Testis (tissue), 3 donors: ENCODE measurements around the gene CROCC2. TPM values are rescaled to one million over a fixed set of nuclear protein-coding genes. Genes with fewer than 3 reads are reported as not detected.
A peak's percentile ranks its signal among the peaks of the same experiment; 100 is the strongest.

ENCODE experiments used
- DNase-seq: peaks from one replicate; pipeline ENCODE4 v3.0.0-alpha.2; 2019
- H3K27ac ChIP-seq, 2 donors: fragments of 200-600 bp; sonication (generic); one replicate each; pipeline ENCODE4 v1.5.1; 2019
- H3K27me3 ChIP-seq: fragments of 200-600 bp; sonication (generic); one replicate; pipeline ENCODE4 v1.5.1; 2019
- H3K36me3 ChIP-seq: fragments of 200-600 bp; sonication (generic); one replicate; pipeline ENCODE4 v1.5.1; 2017; ENCODE audit warnings: low read depth; ENCODE audit errors: missing control alignments
- H3K4me1 ChIP-seq: fragments of 200-600 bp; sonication (generic); one replicate; pipeline ENCODE4 v1.5.1; 2019
- H3K4me3 ChIP-seq, 2 donors: fragments of 200-600 bp; sonication (generic); one replicate each; pipeline ENCODE4 v1.5.1; 2017 to 2019
- H3K9me3 ChIP-seq: fragments of 200-600 bp; sonication (generic); one replicate; pipeline ENCODE4 v1.5.1; 2017
- POLR2A ChIP-seq: fragments of 450-650 bp; IDR thresholded peaks from one replicate; pipeline ENCODE4 v1.6.1; 2017; ENCODE audit warnings: antibody characterized with exemption, mild to moderate bottlenecking, moderate library complexity
- WGBS, 2 donors: methylation state at CpG; one replicate each; pipeline ENCODE4 v1.1.5; 2018; 5-methylcytosine and 5-hydroxymethylcytosine counted together
- intact Hi-C: fragments of 100-400 bp; cut with DNase I; formaldehyde crosslinking; loops from one replicate; pipeline ENCODE4 v1.15.1; 2023; ENCODE audit warnings: low total_unique reads
- polyA plus RNA-seq: library from polyadenylated mRNA; stranded (reverse); fragments of 350-450 nt; fragmentation: Illumina TruSeq; extraction: RNeasy Lipid Tissue Mini Kit (QIAGEN cat#74804); gene quantifications from one replicate; pipeline ENCODE4 v1.2.3, GENCODE V29; 2014; ENCODE audit warnings: low read depth, low replicate concordance; ENCODE audit not compliant: insufficient read depth
- total RNA-seq, 2 donors: library from RNA; depleted of rRNA; stranded (reverse); fragments of >200 nt; gene quantifications; one replicate each; pipeline ENCODE4 v1.2.3, GENCODE V29; 2016
- TF ChIP-seq, protein P1 (sequence below), 3 experiments: fragments of 450-650 bp in 2 of 3; fragments of 200-600 bp in 1 of 3; sonication (generic) in 1 of 3; IDR thresholded peaks; one replicate each; pipeline ENCODE4 v1.5.1; 2016 to 2019; ENCODE audit warnings: antibody characterized with exemption in 3 of 3, mild to moderate bottlenecking in 2 of 3, moderate library complexity in 1 of 3

CROCC2 gene
- total and polyA plus RNA-seq, 3 donors from 2014 or later = 0.43 to 0.55 (median 0.51) TPM

DNA sequence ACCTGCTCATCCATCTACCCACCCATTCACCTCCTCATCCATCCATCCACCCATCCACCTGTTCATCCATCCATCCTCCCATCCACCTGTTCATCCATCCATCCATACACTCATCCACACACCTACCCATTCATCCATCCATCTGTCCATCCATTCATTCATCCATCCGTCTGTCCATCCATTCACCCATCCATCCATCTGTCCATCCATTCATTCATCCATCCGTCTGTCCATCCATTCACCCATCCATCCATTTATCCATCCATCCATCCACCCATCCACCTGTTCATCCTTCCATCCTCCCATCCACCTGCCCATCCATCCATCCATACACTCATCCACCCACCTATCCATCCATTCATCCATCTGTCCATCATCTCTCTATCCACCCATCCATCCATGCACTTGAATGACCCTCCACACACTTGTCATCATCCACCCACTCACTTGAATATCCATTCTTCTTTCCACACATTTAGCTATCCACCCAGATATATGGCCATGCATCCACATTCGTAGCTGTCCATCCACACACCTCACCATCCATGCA, 45.0 kb downstream of the CROCC2 start:
- H3K9me3 ChIP-seq = no peaks in the 10 kb centered on the region
- 95 to 96% methylated on average over 3 of the region's 3 CpGs for WGBS, 2 donors
- intact Hi-C loops = no loop called here
- TF ChIP-seq, protein P1, sequence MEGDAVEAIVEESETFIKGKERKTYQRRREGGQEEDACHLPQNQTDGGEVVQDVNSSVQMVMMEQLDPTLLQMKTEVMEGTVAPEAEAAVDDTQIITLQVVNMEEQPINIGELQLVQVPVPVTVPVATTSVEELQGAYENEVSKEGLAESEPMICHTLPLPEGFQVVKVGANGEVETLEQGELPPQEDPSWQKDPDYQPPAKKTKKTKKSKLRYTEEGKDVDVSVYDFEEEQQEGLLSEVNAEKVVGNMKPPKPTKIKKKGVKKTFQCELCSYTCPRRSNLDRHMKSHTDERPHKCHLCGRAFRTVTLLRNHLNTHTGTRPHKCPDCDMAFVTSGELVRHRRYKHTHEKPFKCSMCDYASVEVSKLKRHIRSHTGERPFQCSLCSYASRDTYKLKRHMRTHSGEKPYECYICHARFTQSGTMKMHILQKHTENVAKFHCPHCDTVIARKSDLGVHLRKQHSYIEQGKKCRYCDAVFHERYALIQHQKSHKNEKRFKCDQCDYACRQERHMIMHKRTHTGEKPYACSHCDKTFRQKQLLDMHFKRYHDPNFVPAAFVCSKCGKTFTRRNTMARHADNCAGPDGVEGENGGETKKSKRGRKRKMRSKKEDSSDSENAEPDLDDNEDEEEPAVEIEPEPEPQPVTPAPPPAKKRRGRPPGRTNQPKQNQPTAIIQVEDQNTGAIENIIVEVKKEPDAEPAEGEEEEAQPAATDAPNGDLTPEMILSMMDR (IDR thresholded peaks at IDR 0.05) = no peak
- TF ChIP-seq POLR2A = no peak
- no peaks in the 10 kb centered on the region for H3K27me3 ChIP-seq
- no peak for DNase-seq
- peaks cover 15% of the 10 kb centered on the region for H3K4me1 ChIP-seq
- H3K4me3 ChIP-seq = no peak overlapping the region
- no peak overlapping the region for H3K27ac ChIP-seq
- no peaks in the 10 kb centered on the region for H3K36me3 ChIP-seq

GRCh38 chr2:240952496-240953246, 46.5 kb downstream of the CROCC2 start:
- Histone ChIP-seq H3K9me3 (no peaks in the 10 kb centered on the region), H3K36me3 (no peaks in the 10 kb centered on the region), H3K4me3 (no peak overlapping the region), H3K27me3 (no peaks in the 10 kb centered on the region), H3K27ac (no peak overlapping the region), H3K4me1 (peaks cover 22% of the 10 kb centered on the region)
- peak; percentile 7 for DNase-seq
- WGBS, 2 donors = 89 to 90% methylated on average over 13 to 14 of the region's 14 CpGs
- intact Hi-C loops = no loop called here
- no peak for TF ChIP-seq POLR2A
- TF ChIP-seq, protein P1 (IDR thresholded peaks at IDR 0.05) = no peak

DNA sequence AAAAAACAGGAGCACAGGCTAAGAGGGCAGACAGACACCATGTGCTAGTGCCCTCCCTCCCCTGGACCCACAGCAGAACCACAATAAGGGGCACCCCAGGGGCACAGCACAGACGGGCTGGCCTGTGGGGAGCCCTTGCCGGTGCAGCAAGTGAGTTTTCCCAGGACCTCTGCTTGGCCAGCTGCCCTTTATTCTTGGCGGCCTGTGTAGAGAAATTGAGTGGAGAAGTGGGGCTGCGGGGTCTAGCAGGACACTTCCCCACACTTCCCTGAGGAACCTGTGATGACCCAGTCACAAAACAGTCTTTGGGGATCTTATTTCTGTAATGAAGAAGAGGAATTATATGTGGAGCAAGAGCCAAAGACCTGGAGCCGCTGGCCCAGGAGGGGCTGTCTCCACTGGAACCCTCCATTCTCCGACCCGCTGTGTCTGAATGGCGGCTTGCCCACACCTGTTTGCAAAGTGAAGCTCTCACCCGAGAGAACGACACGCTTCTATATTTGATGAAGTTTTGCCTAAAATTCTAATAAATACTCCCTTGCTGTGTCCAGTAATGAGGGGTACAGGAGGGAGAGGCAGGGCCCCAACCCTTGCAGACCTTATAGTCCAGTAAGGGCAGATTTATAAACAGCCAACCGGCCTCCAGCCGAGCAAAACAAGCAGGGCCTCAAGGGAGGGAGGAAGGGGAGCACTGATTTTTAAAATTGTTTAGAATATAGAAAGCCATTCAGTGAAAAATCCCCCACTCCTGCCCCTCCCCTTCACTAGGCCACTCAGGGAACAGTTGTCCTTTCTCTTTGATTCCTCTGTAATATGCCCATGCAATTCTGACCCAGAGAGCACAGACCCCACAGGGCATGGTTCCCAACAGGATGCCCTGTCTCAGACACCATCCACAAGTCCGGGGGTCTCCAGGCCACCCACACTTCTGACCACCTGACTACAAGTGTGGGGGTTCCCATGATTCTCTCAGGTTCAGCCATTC, 47.6 kb downstream of the CROCC2 start:
- Histone ChIP-seq H3K9me3 (no peaks in the 10 kb centered on the region), H3K36me3 (no peaks in the 10 kb centered on the region), H3K27ac (no peak overlapping the region), H3K27me3 (no peaks in the 10 kb centered on the region), H3K4me3 (no peak overlapping the region), H3K4me1 (peaks cover 22% of the 10 kb centered on the region)
- TF ChIP-seq, protein P1 (IDR thresholded peaks at IDR 0.05) = no peak
- TF ChIP-seq POLR2A = no peak
- intact Hi-C loops = no loop called here
- WGBS, 2 donors = 79 to 93% methylated on average over 14 of the region's 14 CpGs
- DNase-seq = peak; percentile 13

- H3K4me1 ChIP-seq = peaks cover 26% of the 10 kb centered on the region
- H3K4me3 ChIP-seq = no peak overlapping the region
- intact Hi-C loops = no loop called here
- no peaks in the 10 kb centered on the region for H3K36me3 ChIP-seq
- 63 to 68% methylated on average over 13 to 15 of the region's 15 CpGs for WGBS, 2 donors
- H3K9me3 ChIP-seq = no peaks in the 10 kb centered on the region
- no peaks in the 10 kb centered on the region for H3K27me3 ChIP-seq
- TF ChIP-seq, protein P1 (IDR thresholded peaks at IDR 0.05) = no peak
- no peak for TF ChIP-seq POLR2A
- peak; percentile 8 for DNase-seq
- no peak overlapping the region for H3K27ac ChIP-seq
These were observed 48.5 kb downstream of the CROCC2 start for GRCh38 chr2:240954436-240955305.
